IMR-90 (cell line): ENCODE results near the gene MRPL3. TPM values are rescaled to one million over a fixed set of nuclear protein-coding genes. Genes with fewer than 3 reads are reported as not detected.

Source experiments
- ATAC-seq: fragments of 200-7000 bp; cut with Tn5 transposase; 2 replicates; pipeline ENCODE4 v1.9.1; 2020; ENCODE audit warnings: low read depth, mild to moderate bottlenecking, moderate library complexity
- BruUV-seq: library from RNA; stranded (reverse); fragments of 400-500 nt; replicated peaks from 2 replicates; lab custom pipeline; 2021; lab: Mats Ljungman, UMichigan
- CTCF ChIA-PET: fragments of 300-600 bp; formaldehyde crosslinking; extraction: SDS; loops from one replicate; lab custom pipeline; 2021; ENCODE audit warnings: antibody characterized with exemption; lab: Yijun Ruan, JAX
- POLR2A ChIA-PET: fragments of 300-600 bp; sonication (Branson Sonifier 250); formaldehyde crosslinking; loops from one replicate; lab custom pipeline; 2022; ENCODE audit warnings: antibody characterized with exemption; ENCODE audit not compliant: unreplicated experiment; lab: Charles Lee
- DNase-seq: peaks from one replicate; pipeline ENCODE4 v3.0.0; 2013
- H2AFZ ChIP-seq: replicated peaks from 2 replicates; pipeline ENCODE3; 2013; ENCODE audit warnings: low read length, mild to moderate bottlenecking; ENCODE audit not compliant: poor library complexity
- H2AK5ac ChIP-seq: 2 replicates; pipeline ENCODE4 v1.6.1; 2013; ENCODE audit warnings: low read depth, low read length, inconsistent platforms
- H2AK9ac ChIP-seq: replicated peaks from 2 replicates; pipeline ENCODE3; 2013; ENCODE audit warnings: mild to moderate bottlenecking, low read depth, low read length, moderate library complexity; ENCODE audit not compliant: poor library complexity
- H2BK120ac ChIP-seq: 2 replicates; pipeline ENCODE4 v1.6.1; 2013; ENCODE audit warnings: low read depth, low read length, inconsistent platforms
- H2BK15ac ChIP-seq: 3 replicates; pipeline ENCODE4 v1.6.1; 2013; ENCODE audit warnings: low read depth, low read length, inconsistent platforms
- H2BK20ac ChIP-seq: 2 replicates; pipeline ENCODE4 v1.6.1; 2013; ENCODE audit warnings: low read depth, mild to moderate bottlenecking, inconsistent platforms, low read length, moderate library complexity
- H2BK5ac ChIP-seq: 2 replicates; pipeline ENCODE4 v1.6.1; 2013; ENCODE audit warnings: mild to moderate bottlenecking, low read depth, low read length, inconsistent platforms; ENCODE audit not compliant: poor library complexity, severe bottlenecking
- H3K14ac ChIP-seq: replicated peaks from 2 replicates; pipeline ENCODE4 v1.6.1; 2013; ENCODE audit warnings: low read depth, low read length, inconsistent platforms
- H3K18ac ChIP-seq: 2 replicates; pipeline ENCODE4 v1.6.1; 2013; ENCODE audit warnings: low read depth, low read length, control low read depth
- H3K23ac ChIP-seq: 2 replicates; pipeline ENCODE4 v1.6.1; 2013; ENCODE audit warnings: low read depth, low read length, inconsistent platforms
- H3K27ac ChIP-seq: 2 replicates; pipeline ENCODE4 v1.5.1; 2013; ENCODE audit warnings: mild to moderate bottlenecking, control low read depth, low read length; ENCODE audit not compliant: insufficient read depth
- H3K27me3 ChIP-seq: 2 replicates; pipeline ENCODE4 v1.6.1; 2013; ENCODE audit warnings: low read length; ENCODE audit not compliant: control insufficient read depth, insufficient read depth
- H3K36me3 ChIP-seq: 2 replicates; pipeline ENCODE4 v1.6.1; 2013; ENCODE audit warnings: low read length, mixed read lengths; ENCODE audit not compliant: control insufficient read depth, insufficient read depth
- H3K4ac ChIP-seq: 2 replicates; pipeline ENCODE4 v1.6.1; 2013; ENCODE audit warnings: low read depth, low read length, inconsistent platforms
- H3K4me1 ChIP-seq: 2 replicates; pipeline ENCODE4 v1.6.1; 2013; ENCODE audit warnings: low read length, mixed read lengths; ENCODE audit not compliant: control insufficient read depth, insufficient read depth
- H3K4me2 ChIP-seq: 2 replicates; pipeline ENCODE4 v1.6.1; 2013; ENCODE audit warnings: low read depth, mild to moderate bottlenecking, control low read depth, low read length, moderate library complexity
- H3K4me3 ChIP-seq: 2 replicates; pipeline ENCODE4 v1.5.1; 2013; ENCODE audit warnings: low read depth, mild to moderate bottlenecking, control low read depth, low read length, moderate library complexity; ENCODE audit not compliant: insufficient read depth
- H3K56ac ChIP-seq: 2 replicates; pipeline ENCODE4 v1.6.1; 2013; ENCODE audit warnings: low read length, inconsistent platforms; ENCODE audit not compliant: insufficient read depth; ENCODE audit errors: extremely low read depth
- H3K79me1 ChIP-seq, 2 experiments: 2 replicates each; pipeline ENCODE4 v1.6.1; 2013; ENCODE audit warnings: low read length in 2 of 2, inconsistent platforms in 1 of 2, low read depth in 1 of 2
- H3K9ac ChIP-seq: 2 replicates; pipeline ENCODE4 v1.6.1; 2013; ENCODE audit warnings: low read depth, low read length, control low read depth
- H3K9me1 ChIP-seq: 2 replicates; pipeline ENCODE4 v1.6.1; 2013; ENCODE audit warnings: low read length, inconsistent platforms; ENCODE audit not compliant: insufficient read depth
- H3K9me3 ChIP-seq: 2 replicates; pipeline ENCODE4 v1.6.1; 2013; ENCODE audit warnings: low read length; ENCODE audit not compliant: control insufficient read depth, insufficient read depth
- H4K20me1 ChIP-seq: 2 replicates; pipeline ENCODE4 v1.6.1; 2013; ENCODE audit warnings: low read length, inconsistent platforms; ENCODE audit not compliant: insufficient read depth
- H4K5ac ChIP-seq: 2 replicates; pipeline ENCODE4 v1.6.1; 2013; ENCODE audit warnings: mild to moderate bottlenecking, low read depth, low read length, control low read depth
- H4K8ac ChIP-seq, 2 experiments: 2 replicates each; pipeline ENCODE4 v1.6.1; 2013; ENCODE audit warnings: low read depth in 2 of 2, low read length in 2 of 2, control low read depth in 1 of 2, inconsistent platforms in 1 of 2
- H4K91ac ChIP-seq: 2 replicates; pipeline ENCODE4 v1.6.1; 2013; ENCODE audit warnings: low read depth, low read length, inconsistent platforms; ENCODE audit not compliant: insufficient read depth
- BHLHE40 ChIP-seq: fragments of 150-350 bp; IDR thresholded peaks from 2 replicates; pipeline ENCODE4 v1.6.1; 2016; ENCODE audit warnings: mild to moderate bottlenecking, low read depth, low read length
- CHD1 ChIP-seq: IDR thresholded peaks from 2 replicates; pipeline ENCODE4 v1.6.1; 2012; ENCODE audit warnings: low read depth, low read length, improper control_type of control experiment
- CTCF ChIP-seq: conservative IDR thresholded peaks from 2 replicates; pipeline ENCODE4 v1.5.1; 2012; ENCODE audit warnings: mild to moderate bottlenecking, low read depth, low read length, improper control_type of control experiment
- ELK1 ChIP-seq: fragments of 150-350 bp; IDR thresholded peaks from 2 replicates; pipeline ENCODE4 v1.6.1; 2016; ENCODE audit warnings: low read depth, mild to moderate bottlenecking, low read length, moderate library complexity, borderline replicate concordance
- RAD21 ChIP-seq: IDR thresholded peaks from 2 replicates; pipeline ENCODE4 v1.6.1; 2012; ENCODE audit warnings: low read length, improper control_type of control experiment
- RFX5 ChIP-seq: IDR thresholded peaks from 2 replicates; pipeline ENCODE4 v1.8.0; 2012; ENCODE audit warnings: low read depth, mild to moderate bottlenecking, low read length, moderate library complexity
- USF2 ChIP-seq: fragments of 150-350 bp; IDR thresholded peaks from 2 replicates; pipeline ENCODE4 v1.6.1; 2017; ENCODE audit warnings: mild to moderate bottlenecking, antibody characterized with exemption, low read length, low read depth
- WGBS, 2 experiments: methylation state at CpG; one replicate each; pipeline versions ENCODE4 v1.1.5 to v1.1.7; 2013; ENCODE audit warnings: missing lambda C conversion rate in 2 of 2; ENCODE audit not compliant: insufficient read length in 1 of 2; ENCODE audit errors: extremely low coverage in 2 of 2; 5-methylcytosine and 5-hydroxymethylcytosine counted together
- dilution Hi-C: fragments of 300-500 bp; cut with HindIII; formaldehyde crosslinking; loops from one replicate; pipeline ENCODE4 v1.14.3; 2018; ENCODE audit warnings: low sequenced_read_pairs; ENCODE audit not compliant: unreplicated experiment
- in situ Hi-C: fragments of 300-500 bp; cut with MboI; formaldehyde crosslinking; loops from 3 replicates; pipeline ENCODE4 v1.14.3; 2019; ENCODE audit warnings: low sequenced_read_pairs, inconsistent platforms, mixed read lengths
- intact Hi-C: fragments of 100-400 bp; cut with micrococcal nuclease; formaldehyde crosslinking; loops from 2 replicates; pipeline ENCODE4 v1.10.0; 2022
- polyA plus RNA-seq, 3 experiments: library from polyadenylated mRNA; depleted of rRNA; stranded (reverse); fragments of >200 nt; gene quantifications; 2 replicates each; pipeline ENCODE4 v1.2.3, GENCODE V29; 2012; ENCODE audit warnings: low replicate concordance in 1 of 3
- total RNA-seq: library from RNA; depleted of rRNA; stranded (reverse); fragments of >200 nt; gene quantifications from 2 replicates; pipeline ENCODE4 v1.2.3, GENCODE V29; 2012

MRPL3 gene
- total and polyA plus RNA-seq, 2 of the 4 experiments (the other 2 are of a cell fraction), result 107 to 206 TPM

- H3K18ac ChIP-seq, result no peak overlapping the region
- H3K4me2 ChIP-seq, result no peak overlapping the region
- H3K27me3 ChIP-seq, result no peaks in the 10 kb centered on the region
- intact Hi-C loops, result no loop called here
- H3K56ac ChIP-seq, result no peak overlapping the region
- no peak overlapping the region for H2AK5ac ChIP-seq
- H2BK5ac ChIP-seq, result no peak overlapping the region
- no peak overlapping the region for H3K27ac ChIP-seq
- no peaks in the 10 kb centered on the region for H3K4me1 ChIP-seq
- no peak overlapping the region for H4K8ac ChIP-seq
- no peak overlapping the region for H3K9ac ChIP-seq
- no peak overlapping the region for H2AK9ac ChIP-seq
- H3K9me1 ChIP-seq, result no peaks in the 10 kb centered on the region
- in situ Hi-C loops, result no loop called here
- no peaks in the 10 kb centered on the region for H3K36me3 ChIP-seq
- no peak overlapping the region for H3K4me3 ChIP-seq
- ChIA-PET POLR2A (no interaction called here), CTCF (interaction anchor here (1.1 kb wide), 1 partner anchor 9 kb away, joined by 4 read pairs; no protein-coding TSS in a partner anchor)
- no peak overlapping the region for H2BK20ac ChIP-seq
- H3K9me3 ChIP-seq, result no peaks in the 10 kb centered on the region
- H3K14ac ChIP-seq, result no peak overlapping the region
- TF ChIP-seq USF2, result no peak
- TF ChIP-seq CTCF, result no peak
- no peak for TF ChIP-seq RAD21
- TF ChIP-seq ELK1, result no peak
- no peak for TF ChIP-seq CHD1
- TF ChIP-seq BHLHE40, result no peak
- TF ChIP-seq RFX5, result no peak
- ATAC-seq (no peak), DNase-seq (no peak)
- H2BK15ac ChIP-seq, result no peak overlapping the region
- H3K79me1 ChIP-seq, result no peaks in the 10 kb centered on the region
- dilution Hi-C loops, result no loop called here
- no TSS peak for BruUV-seq
- H4K20me1 ChIP-seq, result no peaks in the 10 kb centered on the region
- WGBS, 2 experiments, result no CpG with 5 or more reads among the region's 2 CpGs
- H3K4ac ChIP-seq, result no peak overlapping the region
- no peak overlapping the region for H3K23ac ChIP-seq
- no peak overlapping the region for H4K5ac ChIP-seq
- no peak overlapping the region for H2AFZ ChIP-seq
- H4K91ac ChIP-seq, result no peak overlapping the region
- no peak overlapping the region for H2BK120ac ChIP-seq
Measured at GRCh38 chr3:131447349-131447748, 55.4 kb downstream of the MRPL3 start.
